ENCODE data around the gene ERI3.

ERI3 gene

GRCh38 chr1:44239961-44240371 is 115.1 kb downstream of the ERI3 start:
- Histone ChIP-seq H3F3A (ENCODE audit: low read depth) (no peaks in the 10 kb centered on the region), H3K4me2 (ENCODE audit: low read depth, low read length, poor library complexity, severe bottlenecking) (no peak overlapping the region), H4K20me1 (ENCODE audit: insufficient read depth, low read length, poor library complexity, severe bottlenecking) (no peaks in the 10 kb centered on the region), H3K36me3 (ENCODE audit: insufficient read depth, low read length) (no peaks in the 10 kb centered on the region; the same call in 1 of the 2 replicates), H3K79me2 (ENCODE audit: insufficient read depth, low read length) (no peaks in the 10 kb centered on the region), H2AFZ (ENCODE audit: low read length) (no peak overlapping the region), H3K9ac (ENCODE audit: low read depth, low read length, poor library complexity, severe bottlenecking) (no peak overlapping the region), H3K27me3 (ENCODE audit: insufficient read depth, low read length, poor library complexity, severe bottlenecking) (no peaks in the 10 kb centered on the region), H3K4me3 (ENCODE audit: low read length, poor library complexity, severe bottlenecking) (no peak overlapping the region), H3K9me2 (replicated peaks; ENCODE audit: low read depth, low read length) (no peaks in the 10 kb centered on the region), H3K9me3 (ENCODE audit: insufficient read depth, low read depth, low read length) (no peaks in the 10 kb centered on the region), H3K4me1 (ENCODE audit: insufficient read depth, low read length, poor library complexity, severe bottlenecking) (peaks cover 24% of the 10 kb centered on the region)
- no peak for TF ChIP-seq EZH2phosphoT487 (IDR thresholded peaks at IDR 0.05; ENCODE audit: borderline replicate concordance)
- TF ChIP-seq, protein P1, sequence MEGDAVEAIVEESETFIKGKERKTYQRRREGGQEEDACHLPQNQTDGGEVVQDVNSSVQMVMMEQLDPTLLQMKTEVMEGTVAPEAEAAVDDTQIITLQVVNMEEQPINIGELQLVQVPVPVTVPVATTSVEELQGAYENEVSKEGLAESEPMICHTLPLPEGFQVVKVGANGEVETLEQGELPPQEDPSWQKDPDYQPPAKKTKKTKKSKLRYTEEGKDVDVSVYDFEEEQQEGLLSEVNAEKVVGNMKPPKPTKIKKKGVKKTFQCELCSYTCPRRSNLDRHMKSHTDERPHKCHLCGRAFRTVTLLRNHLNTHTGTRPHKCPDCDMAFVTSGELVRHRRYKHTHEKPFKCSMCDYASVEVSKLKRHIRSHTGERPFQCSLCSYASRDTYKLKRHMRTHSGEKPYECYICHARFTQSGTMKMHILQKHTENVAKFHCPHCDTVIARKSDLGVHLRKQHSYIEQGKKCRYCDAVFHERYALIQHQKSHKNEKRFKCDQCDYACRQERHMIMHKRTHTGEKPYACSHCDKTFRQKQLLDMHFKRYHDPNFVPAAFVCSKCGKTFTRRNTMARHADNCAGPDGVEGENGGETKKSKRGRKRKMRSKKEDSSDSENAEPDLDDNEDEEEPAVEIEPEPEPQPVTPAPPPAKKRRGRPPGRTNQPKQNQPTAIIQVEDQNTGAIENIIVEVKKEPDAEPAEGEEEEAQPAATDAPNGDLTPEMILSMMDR (conservative IDR thresholded peaks at IDR 0.05; ENCODE audit: low read length) = no peak

DNA sequence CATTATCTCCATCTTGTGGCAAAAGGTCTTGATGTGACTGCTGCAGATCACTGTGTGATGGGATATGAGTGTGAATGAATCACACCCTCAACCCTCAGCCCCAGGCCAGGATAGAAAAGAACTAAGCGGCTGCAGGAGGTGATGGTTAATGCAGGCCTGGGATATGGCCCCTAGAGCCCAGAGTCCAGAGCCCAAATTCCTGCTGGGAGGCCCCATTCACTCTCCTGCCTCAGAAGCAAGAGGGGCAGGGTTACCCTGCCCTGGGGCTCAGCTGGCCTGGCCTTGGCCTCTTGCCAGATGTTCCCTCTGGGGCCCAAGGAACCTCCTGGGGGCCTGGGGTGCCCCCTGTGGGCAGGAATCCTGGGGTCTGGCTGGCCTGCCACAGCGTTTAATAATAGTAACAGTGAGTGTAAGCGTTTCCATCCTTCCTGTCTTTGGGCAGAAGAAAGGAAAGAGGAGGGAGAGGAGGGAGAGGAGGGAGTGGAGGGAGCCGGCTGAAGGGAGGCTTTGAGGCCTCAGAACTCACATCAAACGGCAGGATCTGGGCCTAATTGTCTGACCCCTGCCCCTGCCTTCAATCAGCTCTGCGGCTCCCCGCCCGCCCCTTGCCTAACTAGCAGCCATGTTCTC is 115.6 kb downstream of the ERI3 start:
- H2AFZ ChIP-seq (ENCODE audit: low read length) = no peak overlapping the region

GRCh38 chr1:44238660-44239059 is 116.4 kb downstream of the ERI3 start:
- Histone ChIP-seq H3K9ac (ENCODE audit: low read depth, low read length, poor library complexity, severe bottlenecking) (peak overlapping the region; percentile 4), H3K9me2 (replicated peaks; ENCODE audit: low read depth, low read length) (no peaks in the 10 kb centered on the region), H3K79me2 (ENCODE audit: insufficient read depth, low read length) (no peaks in the 10 kb centered on the region), H3K4me3 (ENCODE audit: low read length, poor library complexity, severe bottlenecking) (no peak overlapping the region), H3F3A (ENCODE audit: low read depth) (no peaks in the 10 kb centered on the region), H3K27me3 (ENCODE audit: insufficient read depth, low read length, poor library complexity, severe bottlenecking) (no peaks in the 10 kb centered on the region), H4K20me1 (ENCODE audit: insufficient read depth, low read length, poor library complexity, severe bottlenecking) (no peaks in the 10 kb centered on the region), H3K4me1 (ENCODE audit: insufficient read depth, low read length, poor library complexity, severe bottlenecking) (peaks cover 24% of the 10 kb centered on the region), H3K9me3 (ENCODE audit: insufficient read depth, low read depth, low read length) (no peaks in the 10 kb centered on the region), H3K4me2 (ENCODE audit: low read depth, low read length, poor library complexity, severe bottlenecking) (peak overlapping the region; percentile 38), H3K36me3 (ENCODE audit: insufficient read depth, low read length) (no peaks in the 10 kb centered on the region; the same call in 1 of the 2 replicates), H2AFZ (ENCODE audit: low read length) (no peak overlapping the region)
- TF ChIP-seq, protein P1 (conservative IDR thresholded peaks at IDR 0.05; ENCODE audit: low read length) = no peak
- TF ChIP-seq EZH2phosphoT487 (IDR thresholded peaks at IDR 0.05; ENCODE audit: borderline replicate concordance) = no peak

More for the DNA sequence above, 115.6 kb downstream of the ERI3 start:
- Histone ChIP-seq H4K20me1 (ENCODE audit: insufficient read depth, low read length, poor library complexity, severe bottlenecking) (no peaks in the 10 kb centered on the region), H3K4me3 (ENCODE audit: low read length, poor library complexity, severe bottlenecking) (no peak overlapping the region), H3K9me3 (ENCODE audit: insufficient read depth, low read depth, low read length) (no peaks in the 10 kb centered on the region), H3K4me1 (ENCODE audit: insufficient read depth, low read length, poor library complexity, severe bottlenecking) (peaks cover 24% of the 10 kb centered on the region), H3K9me2 (replicated peaks; ENCODE audit: low read depth, low read length) (no peaks in the 10 kb centered on the region), H3K36me3 (ENCODE audit: insufficient read depth, low read length) (no peaks in the 10 kb centered on the region; the same call in 1 of the 2 replicates), H3K4me2 (ENCODE audit: low read depth, low read length, poor library complexity, severe bottlenecking) (no peak overlapping the region), H3F3A (ENCODE audit: low read depth) (no peaks in the 10 kb centered on the region), H3K9ac (ENCODE audit: low read depth, low read length, poor library complexity, severe bottlenecking) (peak overlapping the region; percentile 4), H3K79me2 (ENCODE audit: insufficient read depth, low read length) (no peaks in the 10 kb centered on the region), H3K27me3 (ENCODE audit: insufficient read depth, low read length, poor library complexity, severe bottlenecking) (no peaks in the 10 kb centered on the region)
- TF ChIP-seq EZH2phosphoT487 (IDR thresholded peaks at IDR 0.05; ENCODE audit: borderline replicate concordance) = no peak
- TF ChIP-seq, protein P1 (conservative IDR thresholded peaks at IDR 0.05; ENCODE audit: low read length) = 0 out of 2 replicates have a peak, but pooled peaks have one; percentile 7
